GM18526 (cell line): Measurements from ENCODE around the gene OLR1.

Experiments used
- POLR2A ChIP-seq: IDR thresholded peaks from 3 replicates; pipeline ENCODE4 v1.6.1; 2011; ENCODE audit not compliant: insufficient read length; ENCODE audit errors: extremely low read depth

The OLR1 gene

DNA sequence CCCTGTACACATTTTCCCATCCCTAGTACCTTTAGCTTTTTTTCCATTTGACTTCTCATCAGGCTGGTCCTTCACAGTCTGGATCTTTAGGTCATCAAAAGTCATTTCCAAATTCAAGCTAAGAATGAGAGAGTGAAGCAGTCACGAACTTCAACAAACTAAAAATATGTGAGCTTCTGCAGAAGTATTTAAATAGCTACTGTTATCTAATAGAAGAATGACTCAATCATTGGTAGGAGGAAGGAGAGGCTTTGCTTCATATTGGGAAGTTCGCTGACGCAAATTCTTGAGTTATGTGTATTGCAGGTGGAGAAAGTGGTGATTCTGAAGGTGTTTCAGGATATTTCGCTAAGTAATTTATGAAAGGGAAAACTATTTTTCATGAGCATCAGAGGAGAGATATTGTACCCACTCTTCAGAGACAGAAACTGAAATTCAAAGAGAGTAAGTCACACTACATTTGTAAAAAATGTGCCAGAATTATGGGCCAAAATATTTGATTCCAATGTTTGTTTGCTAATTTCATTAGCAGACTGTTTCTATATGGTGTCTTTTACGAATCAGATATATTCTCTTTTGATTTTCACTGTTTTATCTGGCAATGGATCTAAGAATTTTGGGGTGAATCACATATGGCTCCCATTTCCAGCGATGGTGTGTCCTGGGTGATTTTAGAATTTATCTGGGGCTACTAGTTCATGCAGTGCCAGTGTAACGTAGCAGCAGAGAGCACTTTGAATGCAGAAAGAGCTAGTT, at the start of gene OLR1:
Gene OLR1, minus strand, starts transcription at position 160 of the 756 bp plus-strand sequence. Its CDS starts 55 bp downstream, at position 105.
- no peak for TF ChIP-seq POLR2A

- no peak for TF ChIP-seq POLR2A
Measured at GRCh38 chr12:10220398-10221077, 48.6 kb upstream of the OLR1 start.

DNA sequence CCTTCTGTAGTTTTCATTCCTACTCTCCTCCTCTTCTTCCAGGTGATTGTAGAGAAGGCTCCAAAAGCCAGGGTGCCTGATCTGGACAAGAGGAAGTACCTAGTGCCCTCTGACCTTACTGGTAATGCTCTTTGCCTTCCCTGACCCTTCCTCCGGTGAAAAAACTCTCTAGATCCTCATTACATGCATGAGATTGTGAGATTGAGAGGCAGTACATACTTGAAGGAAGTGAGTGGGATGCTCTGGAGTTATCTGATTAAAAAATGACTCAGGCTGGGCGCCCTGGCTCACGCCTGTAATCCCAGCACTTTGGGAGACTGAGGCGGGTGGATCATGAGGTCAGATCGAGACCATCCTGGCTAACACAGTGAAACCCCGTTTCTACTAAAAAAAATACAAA, 46.1 kb upstream of the OLR1 start:
- no peak for TF ChIP-seq POLR2A

DNA sequence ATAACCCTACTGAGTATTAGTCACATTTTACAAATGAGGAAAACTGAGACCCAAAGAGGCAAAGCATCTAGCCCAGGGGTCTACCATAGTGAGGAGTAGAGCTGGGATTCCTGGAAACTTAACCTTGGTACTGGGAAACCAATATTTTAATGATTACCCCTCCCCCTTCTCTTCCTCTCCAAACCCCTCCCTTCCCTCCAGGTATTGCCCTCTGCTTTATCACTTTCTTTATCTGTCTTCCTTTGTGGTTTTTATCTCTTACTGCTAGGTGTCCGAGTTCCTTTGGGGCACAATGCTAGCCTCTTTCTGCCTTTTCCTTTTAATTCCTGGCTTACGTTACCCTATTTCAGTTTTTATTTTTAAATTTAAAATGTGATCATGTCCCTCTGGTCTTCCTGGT, 43.5 kb upstream of the OLR1 start:
- TF ChIP-seq POLR2A = no peak

DNA sequence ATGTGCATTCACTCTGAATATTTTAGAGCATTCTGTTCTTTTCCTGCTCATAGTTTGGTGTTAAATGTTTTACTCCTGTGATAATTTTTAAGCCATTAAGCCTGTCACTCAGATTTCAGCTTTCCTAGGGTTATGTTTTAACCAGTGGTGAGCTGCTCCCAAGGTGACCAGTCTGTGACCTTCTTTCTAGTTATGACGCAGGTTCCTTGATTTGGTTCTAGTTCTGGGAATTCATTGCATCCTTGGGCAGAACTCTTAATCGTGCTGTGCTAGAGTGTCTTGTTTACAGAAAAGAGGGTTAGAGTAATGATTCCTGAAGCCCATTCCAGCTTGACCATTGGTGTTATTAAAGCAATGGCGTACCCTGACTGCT, 42.9 kb upstream of the OLR1 start:
- TF ChIP-seq POLR2A = no peak

GRCh38 chr12:10214136-10214894, 42.4 kb upstream of the OLR1 start:
- no peak for TF ChIP-seq POLR2A

GRCh38 chr12:10213168-10214135, 41.5 kb upstream of the OLR1 start:
- no peak for TF ChIP-seq POLR2A

DNA sequence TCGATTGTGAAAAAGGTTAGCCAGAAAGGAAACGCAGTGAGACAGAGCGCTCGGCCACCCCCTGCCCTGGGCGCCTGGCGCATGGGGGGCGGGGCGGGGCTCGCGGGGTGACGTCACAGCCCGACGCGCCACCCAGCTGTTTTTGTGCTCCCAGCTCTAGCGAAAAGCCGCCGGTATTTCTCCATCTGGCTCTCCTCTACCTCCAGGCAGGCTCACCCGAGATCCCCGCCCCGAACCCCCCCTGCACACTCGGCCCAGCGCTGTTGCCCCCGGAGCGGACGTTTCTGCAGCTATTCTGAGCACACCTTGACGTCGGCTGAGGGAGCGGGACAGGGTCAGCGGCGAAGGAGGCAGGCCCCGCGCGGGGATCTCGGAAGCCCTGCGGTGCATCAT, 40.8 kb upstream of the OLR1 start, which contains the start of gene GABARAPL1:
Gene GABARAPL1, plus strand, starts transcription at position 139 of the 393 bp plus-strand sequence. Its CDS starts 253 bp downstream, at position 392.
- TF ChIP-seq POLR2A = no peak

DNA sequence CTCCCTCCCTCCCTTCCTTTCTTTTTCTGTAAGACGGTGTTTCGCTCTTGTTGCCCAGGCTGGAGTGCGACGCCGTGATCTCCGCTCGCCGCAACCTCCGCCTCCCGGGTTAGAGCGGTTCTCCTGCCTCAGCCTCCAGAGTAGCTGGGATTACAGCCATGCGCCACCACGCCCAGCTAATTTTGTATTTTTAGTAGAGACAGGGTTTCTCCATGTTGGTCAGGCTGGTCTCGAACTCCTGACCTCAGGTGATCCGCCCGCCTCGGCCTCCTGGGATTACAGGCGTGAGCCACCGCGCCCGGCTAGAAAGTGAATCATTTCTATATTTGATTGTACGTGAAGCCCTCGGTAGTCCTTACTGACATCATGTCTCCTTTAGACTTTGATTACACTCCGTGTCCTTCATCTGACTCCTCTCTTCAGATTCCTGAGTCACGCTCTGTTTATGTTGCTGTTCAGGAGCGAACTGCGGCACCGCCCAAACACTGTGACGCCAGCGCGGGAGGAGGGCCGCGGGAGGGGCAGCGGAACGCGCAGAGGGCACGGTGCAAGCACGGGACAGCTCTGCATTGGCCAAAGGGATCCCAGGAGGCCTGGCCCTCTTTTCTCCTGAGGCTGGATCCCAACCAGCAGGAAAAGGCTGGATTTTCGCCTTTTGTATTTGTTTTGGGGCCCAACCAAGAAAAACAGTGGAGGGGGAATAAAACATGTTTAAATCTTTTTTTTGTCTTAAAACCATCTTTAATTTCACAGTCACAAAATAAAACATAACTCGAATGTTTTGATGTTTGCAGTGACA, 40.2 kb upstream of the OLR1 start:
- TF ChIP-seq POLR2A = no peak

GRCh38 chr12:10211101-10211939, 39.4 kb upstream of the OLR1 start:
- TF ChIP-seq POLR2A = no peak

DNA sequence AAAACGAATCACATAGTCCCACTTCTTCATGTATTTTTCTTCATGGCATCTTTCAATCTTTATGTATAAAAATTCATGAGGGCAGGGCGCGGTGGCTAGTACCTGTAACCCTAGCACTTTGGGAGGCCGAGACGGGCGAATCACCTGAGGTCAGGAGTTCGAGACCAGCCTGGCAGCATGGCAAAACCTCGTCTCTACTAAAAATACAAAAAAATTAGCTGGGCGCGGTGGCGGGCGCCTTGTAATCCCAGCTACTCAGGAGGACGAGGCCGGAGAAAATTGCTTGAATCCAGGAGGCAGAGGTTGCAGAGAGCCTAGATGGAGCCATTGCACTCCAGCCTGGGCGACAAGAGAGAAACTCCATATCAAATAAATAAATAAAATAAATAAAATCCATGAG, 38.3 kb upstream of the OLR1 start:
- TF ChIP-seq POLR2A = no peak

DNA sequence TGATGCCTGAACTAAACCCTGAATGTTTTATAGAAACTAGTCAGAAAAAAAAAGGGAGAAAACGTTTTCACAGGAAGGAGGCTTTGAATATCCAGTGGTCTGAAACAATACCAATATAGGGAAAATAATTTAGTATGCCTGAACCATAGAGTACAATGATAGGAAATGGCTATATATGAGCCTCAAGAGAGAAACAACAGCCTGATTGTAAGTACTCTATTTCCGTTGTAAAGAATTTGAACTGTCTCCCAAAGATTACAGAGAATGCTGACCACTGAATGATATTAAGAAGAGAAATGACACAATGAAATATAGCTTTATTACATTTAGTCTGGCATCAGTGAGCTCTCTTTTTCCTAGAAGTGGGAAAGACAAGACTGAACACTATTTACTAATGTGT, 35.2 kb upstream of the OLR1 start:
- TF ChIP-seq POLR2A = no peak

DNA sequence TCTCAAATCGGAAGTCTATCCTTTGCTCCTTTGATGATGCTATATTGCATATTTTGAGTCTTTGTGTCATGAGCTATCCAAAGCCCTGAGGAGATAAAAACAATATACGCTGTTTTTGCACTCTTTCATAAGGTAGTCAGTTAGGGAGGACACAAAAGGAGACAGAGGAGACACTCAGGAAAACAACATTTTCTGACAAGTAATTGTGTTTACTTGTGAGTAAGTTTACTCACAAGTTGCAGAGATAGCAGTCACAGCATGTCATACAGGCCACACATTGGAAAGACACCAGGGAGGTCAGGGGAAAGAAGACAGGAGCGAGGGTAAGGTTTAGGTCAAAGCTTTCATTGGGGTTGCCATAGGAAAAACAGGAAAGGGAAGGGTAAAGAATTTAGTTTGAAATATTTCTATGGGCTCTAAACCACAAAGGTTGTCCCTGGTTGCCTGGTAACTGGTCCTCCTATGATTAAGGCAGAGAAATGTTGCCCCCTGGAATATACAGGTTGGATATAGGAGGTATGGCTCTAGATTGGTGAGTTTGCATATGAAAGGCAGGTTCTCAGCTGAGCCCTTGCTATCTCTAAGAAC, 33.4 kb upstream of the OLR1 start:
- TF ChIP-seq POLR2A = no peak

GRCh38 chr12:10197879-10198278, 25.9 kb upstream of the OLR1 start:
- TF ChIP-seq POLR2A = no peak
